ENCODE measurements around the gene TP53I13.

GRCh38 chr17:29568331-29569244 is at the start of gene TP53I13:
- no peak for TF ChIP-seq GATA3 (IDR thresholded peaks at IDR 0.05; ENCODE audit: low read depth, low read length)
- TF ChIP-seq GATA2 (IDR thresholded peaks at IDR 0.05; ENCODE audit: low read depth, low read length): no peak
